ENCODE data around the gene FBXO10. TPM values are rescaled to one million over a fixed set of nuclear protein-coding genes. Genes with fewer than 3 reads are reported as not detected.

The FBXO10 gene
- total and polyA plus RNA-seq, 3 donors from 2014 or later: 28.3 to 31.7 (median 28.7) TPM

DNA sequence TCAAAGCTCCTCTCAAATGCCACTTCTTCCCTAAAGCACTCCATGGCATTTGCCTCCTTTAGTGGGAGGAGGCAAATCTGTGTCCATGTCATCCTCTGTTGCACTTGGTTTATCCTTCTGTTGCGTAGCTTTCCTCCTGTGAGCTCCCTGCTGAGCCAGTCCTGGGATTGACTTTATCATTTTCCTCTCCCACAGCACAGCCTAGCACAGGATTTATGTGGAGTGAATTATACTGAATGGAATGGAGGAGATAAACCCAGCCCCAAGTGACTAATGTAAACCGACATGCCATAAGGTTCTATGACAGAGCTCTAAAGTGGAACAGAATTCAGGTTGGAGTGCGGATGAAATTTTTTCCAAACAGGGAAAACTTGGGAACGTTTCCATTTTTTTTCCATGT is 42.6 kb upstream of the FBXO10 start:
- intact Hi-C loops (cut with DNase I; ENCODE audit: low total_unique reads): no loop called here
- WGBS, 2 donors: 83 to 92% methylated on average over 4 of the region's 4 CpGs
- Histone ChIP-seq H3K4me3 (no peak overlapping the region), H3K27me3 (no peaks in the 10 kb centered on the region), H3K9me3 (no peaks in the 10 kb centered on the region), H3K36me3 (ENCODE audit: low read depth, missing control alignments) (no peaks in the 10 kb centered on the region), H3K4me1 (no peaks in the 10 kb centered on the region), H3K27ac (no peak overlapping the region)
- DNase-seq: no peak
- TF ChIP-seq, protein P1, sequence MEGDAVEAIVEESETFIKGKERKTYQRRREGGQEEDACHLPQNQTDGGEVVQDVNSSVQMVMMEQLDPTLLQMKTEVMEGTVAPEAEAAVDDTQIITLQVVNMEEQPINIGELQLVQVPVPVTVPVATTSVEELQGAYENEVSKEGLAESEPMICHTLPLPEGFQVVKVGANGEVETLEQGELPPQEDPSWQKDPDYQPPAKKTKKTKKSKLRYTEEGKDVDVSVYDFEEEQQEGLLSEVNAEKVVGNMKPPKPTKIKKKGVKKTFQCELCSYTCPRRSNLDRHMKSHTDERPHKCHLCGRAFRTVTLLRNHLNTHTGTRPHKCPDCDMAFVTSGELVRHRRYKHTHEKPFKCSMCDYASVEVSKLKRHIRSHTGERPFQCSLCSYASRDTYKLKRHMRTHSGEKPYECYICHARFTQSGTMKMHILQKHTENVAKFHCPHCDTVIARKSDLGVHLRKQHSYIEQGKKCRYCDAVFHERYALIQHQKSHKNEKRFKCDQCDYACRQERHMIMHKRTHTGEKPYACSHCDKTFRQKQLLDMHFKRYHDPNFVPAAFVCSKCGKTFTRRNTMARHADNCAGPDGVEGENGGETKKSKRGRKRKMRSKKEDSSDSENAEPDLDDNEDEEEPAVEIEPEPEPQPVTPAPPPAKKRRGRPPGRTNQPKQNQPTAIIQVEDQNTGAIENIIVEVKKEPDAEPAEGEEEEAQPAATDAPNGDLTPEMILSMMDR (IDR thresholded peaks at IDR 0.05): no peak
- no peak for TF ChIP-seq POLR2A (IDR thresholded peaks at IDR 0.05)

GRCh38 chr9:37617832-37618231 is 41.7 kb upstream of the FBXO10 start:
- intact Hi-C loops (cut with DNase I; ENCODE audit: low total_unique reads): no loop called here
- WGBS, 2 donors: 67% methylated on average over 4 of the region's 4 CpGs

DNA sequence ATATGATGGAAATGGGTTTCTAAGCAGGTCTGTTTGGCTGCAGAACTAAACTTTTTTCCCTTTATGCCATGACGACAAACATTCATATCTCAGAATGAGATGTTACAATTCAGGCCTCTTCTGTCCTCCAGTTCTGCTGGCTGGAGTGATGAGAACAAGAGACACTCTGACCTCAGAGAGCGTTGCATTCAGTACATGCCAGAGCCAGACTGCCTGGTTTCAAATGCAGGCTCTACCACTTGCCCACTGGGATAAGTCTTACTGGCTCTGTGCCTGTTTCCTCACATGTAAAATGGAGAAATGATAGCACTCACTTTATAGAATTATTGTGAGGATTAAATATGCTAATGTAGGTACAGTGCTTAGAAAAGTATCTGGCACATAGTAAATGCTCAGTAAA is 41.0 kb upstream of the FBXO10 start:
- Histone ChIP-seq H3K4me1 (no peaks in the 10 kb centered on the region), H3K27ac (no peak overlapping the region), H3K9me3 (no peaks in the 10 kb centered on the region), H3K4me3 (no peak overlapping the region), H3K27me3 (no peaks in the 10 kb centered on the region), H3K36me3 (ENCODE audit: low read depth, missing control alignments) (no peaks in the 10 kb centered on the region)
- TF ChIP-seq, protein P1 (IDR thresholded peaks at IDR 0.05): no peak
- TF ChIP-seq POLR2A (IDR thresholded peaks at IDR 0.05): no peak
- intact Hi-C loops (cut with DNase I; ENCODE audit: low total_unique reads): no loop called here
- DNase-seq: peak; percentile 32
- WGBS, 2 donors: 62 to 70% methylated on average over 2 of the region's 2 CpGs

More at GRCh38 chr9:37617832-37618231, 41.7 kb upstream of the FBXO10 start:
- Histone ChIP-seq H3K27me3 (no peaks in the 10 kb centered on the region), H3K4me3 (no peak overlapping the region), H3K4me1 (no peaks in the 10 kb centered on the region), H3K9me3 (no peaks in the 10 kb centered on the region), H3K36me3 (ENCODE audit: low read depth, missing control alignments) (no peaks in the 10 kb centered on the region), H3K27ac (no peak overlapping the region)
- TF ChIP-seq, protein P1 (IDR thresholded peaks at IDR 0.05): no peak
- TF ChIP-seq POLR2A (IDR thresholded peaks at IDR 0.05): no peak
- DNase-seq: no peak

DNA sequence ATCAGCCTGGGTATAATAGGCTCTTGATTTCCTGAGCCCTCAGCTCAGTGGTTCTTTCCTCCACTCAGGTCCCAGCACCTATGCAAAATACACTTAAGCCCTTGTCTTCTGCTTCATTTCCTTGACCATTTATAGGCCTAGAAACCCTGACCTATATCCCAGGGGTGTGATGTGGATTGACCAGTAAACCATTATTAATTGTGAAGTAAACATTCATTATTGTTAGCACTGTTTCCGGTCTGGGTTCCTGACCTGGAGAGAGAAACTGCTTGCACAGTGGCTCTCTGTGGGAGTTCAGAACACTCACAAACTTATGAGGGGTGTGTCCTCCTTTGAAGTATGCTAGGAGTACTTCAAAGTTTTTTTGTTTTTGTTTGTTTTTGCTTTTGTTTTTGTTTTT is 35.8 kb upstream of the FBXO10 start:
- H3K4me3 ChIP-seq: no peak overlapping the region
- TF ChIP-seq, protein P1 (IDR thresholded peaks at IDR 0.05): no peak
- TF ChIP-seq POLR2A (IDR thresholded peaks at IDR 0.05): no peak
- H3K27me3 ChIP-seq: no peaks in the 10 kb centered on the region
- H3K36me3 ChIP-seq (ENCODE audit: low read depth, missing control alignments): no peaks in the 10 kb centered on the region
- 70 to 77% methylated on average over 1 of the region's 1 CpG for WGBS, 2 donors
- H3K9me3 ChIP-seq: no peaks in the 10 kb centered on the region
- DNase-seq: no peak
- intact Hi-C loops (cut with DNase I; ENCODE audit: low total_unique reads): no loop called here
- no peak overlapping the region for H3K27ac ChIP-seq
- no peaks in the 10 kb centered on the region for H3K4me1 ChIP-seq

DNA sequence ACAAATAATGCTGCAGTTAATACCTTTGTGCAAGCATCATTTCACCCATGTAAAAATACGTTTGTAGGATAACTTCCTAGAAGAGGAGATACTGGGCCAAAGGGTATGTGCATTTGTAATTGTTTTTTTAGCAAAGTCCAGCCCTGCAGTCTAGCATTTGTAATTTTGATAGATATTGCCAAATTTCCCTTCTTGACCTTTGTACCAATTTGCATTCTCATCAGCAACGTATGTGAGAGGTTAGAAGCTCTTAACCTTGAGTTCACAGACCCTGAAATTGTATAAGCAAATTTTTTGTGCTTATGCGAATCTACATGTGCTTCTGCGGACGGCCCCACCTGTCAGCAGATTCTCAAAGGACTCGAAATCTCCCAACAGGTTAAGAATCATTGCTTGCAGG is 34.8 kb upstream of the FBXO10 start:
- H3K4me1 ChIP-seq: no peaks in the 10 kb centered on the region
- intact Hi-C loops (cut with DNase I; ENCODE audit: low total_unique reads): no loop called here
- H3K36me3 ChIP-seq (ENCODE audit: low read depth, missing control alignments): no peaks in the 10 kb centered on the region
- 75 to 81% methylated on average over 6 of the region's 6 CpGs for WGBS, 2 donors
- no peaks in the 10 kb centered on the region for H3K9me3 ChIP-seq
- no peak overlapping the region for H3K4me3 ChIP-seq
- TF ChIP-seq POLR2A (IDR thresholded peaks at IDR 0.05): no peak
- TF ChIP-seq, protein P1 (IDR thresholded peaks at IDR 0.05): no peak
- no peak overlapping the region for H3K27ac ChIP-seq
- no peak for DNase-seq
- no peaks in the 10 kb centered on the region for H3K27me3 ChIP-seq

Data from testis (tissue), 3 donors.